HFF-Myc (cell line): ENCODE measurements around the gene IAH1.

Experiments
- DNase-seq: peaks from one replicate; pipeline ENCODE4 v3.0.0-alpha.2; 2011; ENCODE audit warnings: low read depth; ENCODE audit errors: extremely low read depth
- H3K4me3 ChIP-seq: replicated peaks from 2 replicates; pipeline ENCODE4 v1.5.1; 2011; ENCODE audit warnings: low read depth, mild to moderate bottlenecking, control low read depth, low read length
- TF ChIP-seq, protein P1 (sequence below): IDR thresholded peaks from 2 replicates; pipeline ENCODE4 v1.5.1; 2012; ENCODE audit warnings: mild to moderate bottlenecking, low read depth, low read length, control low read depth; ENCODE audit errors: missing control alignments

Gene IAH1

DNA sequence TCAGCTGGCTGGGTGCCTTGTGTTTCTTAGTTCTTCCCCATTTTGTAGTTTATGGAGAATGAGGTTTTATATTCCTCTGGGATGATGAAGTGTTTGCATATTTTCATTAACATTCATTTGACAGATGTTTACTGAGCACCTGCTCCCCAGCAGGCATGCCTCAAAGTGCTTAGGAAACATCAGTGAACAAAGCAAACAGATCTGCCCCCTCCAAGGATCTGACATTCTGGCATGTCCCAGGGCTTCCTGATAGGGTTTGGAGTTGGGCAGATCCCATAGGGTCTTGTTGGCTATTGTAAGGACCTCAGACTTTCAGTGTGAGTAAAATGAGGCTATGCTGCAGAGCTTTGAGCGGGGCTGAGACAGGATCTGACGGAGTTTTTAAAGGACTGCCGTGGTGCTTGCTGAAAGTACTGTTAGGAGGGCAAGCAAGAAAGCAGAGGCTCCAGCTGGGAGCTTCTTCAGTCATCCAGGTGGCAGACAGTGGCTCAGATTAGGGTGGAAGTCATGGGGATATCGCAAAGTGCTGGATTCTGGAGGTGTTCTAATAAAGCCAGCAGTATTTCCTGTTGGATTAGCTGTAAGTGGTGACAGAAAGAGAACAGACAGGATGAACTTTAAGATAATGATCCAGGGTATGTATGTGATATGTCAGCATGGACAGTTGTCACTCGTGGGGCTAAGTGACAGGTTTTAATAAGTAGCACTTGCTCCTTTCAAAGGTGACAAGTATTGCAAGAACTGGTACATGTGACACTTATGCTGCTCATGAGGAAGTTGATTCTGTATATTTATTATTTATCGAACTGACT, 11.3 kb upstream of the IAH1 start:
- TF ChIP-seq, protein P1, sequence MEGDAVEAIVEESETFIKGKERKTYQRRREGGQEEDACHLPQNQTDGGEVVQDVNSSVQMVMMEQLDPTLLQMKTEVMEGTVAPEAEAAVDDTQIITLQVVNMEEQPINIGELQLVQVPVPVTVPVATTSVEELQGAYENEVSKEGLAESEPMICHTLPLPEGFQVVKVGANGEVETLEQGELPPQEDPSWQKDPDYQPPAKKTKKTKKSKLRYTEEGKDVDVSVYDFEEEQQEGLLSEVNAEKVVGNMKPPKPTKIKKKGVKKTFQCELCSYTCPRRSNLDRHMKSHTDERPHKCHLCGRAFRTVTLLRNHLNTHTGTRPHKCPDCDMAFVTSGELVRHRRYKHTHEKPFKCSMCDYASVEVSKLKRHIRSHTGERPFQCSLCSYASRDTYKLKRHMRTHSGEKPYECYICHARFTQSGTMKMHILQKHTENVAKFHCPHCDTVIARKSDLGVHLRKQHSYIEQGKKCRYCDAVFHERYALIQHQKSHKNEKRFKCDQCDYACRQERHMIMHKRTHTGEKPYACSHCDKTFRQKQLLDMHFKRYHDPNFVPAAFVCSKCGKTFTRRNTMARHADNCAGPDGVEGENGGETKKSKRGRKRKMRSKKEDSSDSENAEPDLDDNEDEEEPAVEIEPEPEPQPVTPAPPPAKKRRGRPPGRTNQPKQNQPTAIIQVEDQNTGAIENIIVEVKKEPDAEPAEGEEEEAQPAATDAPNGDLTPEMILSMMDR: no peak
- no peak overlapping the region for H3K4me3 ChIP-seq
- DNase-seq: no peak

DNA sequence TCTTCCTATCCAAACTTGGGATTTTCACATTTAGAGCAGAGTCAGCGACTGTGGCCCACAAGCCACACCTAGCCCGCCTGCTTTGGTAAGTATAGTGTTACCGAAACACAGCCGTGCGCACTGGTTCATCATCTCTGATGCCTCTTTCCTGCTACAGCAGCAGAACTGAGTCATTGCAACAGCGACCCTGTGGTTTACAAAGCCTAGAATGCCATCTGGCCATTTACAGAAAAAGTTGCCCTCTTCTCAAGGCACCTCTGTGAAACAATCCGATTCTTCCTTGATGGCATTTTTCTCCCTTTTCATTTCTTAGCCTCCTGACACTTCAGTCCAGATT, 10.7 kb upstream of the IAH1 start:
- no peak overlapping the region for H3K4me3 ChIP-seq
- DNase-seq: no peak
- TF ChIP-seq, protein P1: no peak

- no peak for DNase-seq
- H3K4me3 ChIP-seq: no peak overlapping the region
- TF ChIP-seq, protein P1: no peak
These were observed 9.2 kb upstream of the IAH1 start for GRCh38 chr2:9465170-9465569.

GRCh38 chr2:9466147-9466683, 8.1 kb upstream of the IAH1 start:
- TF ChIP-seq, protein P1: no peak

GRCh38 chr2:9467687-9468086, 6.7 kb upstream of the IAH1 start:
- DNase-seq: no peak
- TF ChIP-seq, protein P1: no peak
- no peak overlapping the region for H3K4me3 ChIP-seq

More at GRCh38 chr2:9466147-9466683, 8.1 kb upstream of the IAH1 start:
- DNase-seq: no peak
- no peak overlapping the region for H3K4me3 ChIP-seq

DNA sequence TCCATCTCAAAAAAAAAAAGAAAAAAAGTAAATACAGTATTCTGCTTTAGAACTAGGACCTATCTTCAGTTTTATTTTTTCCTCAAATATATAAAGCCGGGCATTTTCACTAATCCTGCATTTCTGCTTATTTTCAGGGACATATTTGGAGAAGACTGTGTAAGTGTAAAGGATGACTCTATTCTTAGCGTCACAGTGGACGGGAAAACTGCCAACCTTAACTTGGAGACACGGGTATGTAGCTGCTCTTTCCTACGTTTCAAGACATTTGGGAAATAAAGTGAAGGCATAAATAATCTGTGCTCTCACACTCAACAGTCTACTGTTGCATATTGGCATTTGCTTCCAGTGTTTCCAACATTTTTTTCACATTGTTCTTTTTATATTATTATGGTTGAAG, 3.1 kb upstream of the IAH1 start:
- DNase-seq: no peak
- H3K4me3 ChIP-seq: no peak overlapping the region
- TF ChIP-seq, protein P1: no peak
